Epithelial cell of proximal tubule (primary cell): Measurements from ENCODE around the gene TMEM86B. TPM values are rescaled to one million over a fixed set of nuclear protein-coding genes. Genes with fewer than 3 reads are reported as not detected.

Experiments used
- DNase-seq: peaks from one replicate; pipeline ENCODE4 v3.0.0-alpha.2; 2011; ENCODE audit warnings: low read depth
- H3K4me3 ChIP-seq: 2 replicates; pipeline ENCODE4 v1.5.1; 2011; ENCODE audit warnings: low read depth, mild to moderate bottlenecking, low read length
- total RNA-seq: library from RNA; depleted of rRNA; stranded (reverse); fragments of >200 nt; gene quantifications from 2 replicates; pipeline ENCODE4 v1.2.3, GENCODE V29; 2015
- TF ChIP-seq, protein P1 (sequence below): conservative IDR thresholded peaks from 2 replicates; pipeline ENCODE4 v1.5.1; 2012; ENCODE audit warnings: low read depth, mild to moderate bottlenecking, low read length

Gene TMEM86B
- total RNA-seq, 1 donor from 2014 or later, result 2.6 TPM

DNA sequence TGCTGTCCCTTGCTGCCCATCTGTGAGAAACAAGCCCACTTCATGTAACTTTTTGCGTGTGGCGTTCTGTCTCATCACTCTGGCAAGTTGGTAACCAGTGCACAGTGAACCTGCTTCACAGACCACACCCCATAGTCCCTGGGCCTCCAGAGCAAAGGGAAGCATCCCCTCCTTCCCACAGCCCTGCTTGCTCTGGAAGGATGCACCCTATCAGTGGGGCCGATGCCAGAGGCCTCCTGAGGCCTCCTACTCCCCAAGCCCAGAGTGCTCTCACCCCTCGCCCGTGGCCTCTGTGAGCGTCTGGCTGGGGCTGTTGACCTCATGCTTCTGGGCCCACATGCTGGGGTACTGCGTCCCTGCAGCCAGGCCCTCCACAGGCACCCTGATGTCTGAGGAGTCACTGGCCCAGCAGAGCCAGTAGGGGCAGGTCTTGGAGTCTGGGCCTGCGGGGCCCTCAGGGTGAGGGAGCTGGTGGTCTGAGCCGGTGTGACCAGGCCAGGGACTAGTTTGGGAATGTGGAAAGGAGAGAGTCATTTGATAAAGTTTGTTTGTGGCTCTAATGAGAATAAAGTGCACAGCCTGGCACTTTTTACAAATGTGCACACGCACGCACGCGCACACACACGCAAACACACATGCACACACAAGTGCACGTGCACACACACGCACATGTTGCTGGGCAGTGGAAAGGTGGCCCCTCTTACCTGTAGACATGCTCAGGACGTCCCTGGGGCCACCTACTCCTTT lies 5.1 kb downstream of the TMEM86B start:
- TF ChIP-seq, protein P1, sequence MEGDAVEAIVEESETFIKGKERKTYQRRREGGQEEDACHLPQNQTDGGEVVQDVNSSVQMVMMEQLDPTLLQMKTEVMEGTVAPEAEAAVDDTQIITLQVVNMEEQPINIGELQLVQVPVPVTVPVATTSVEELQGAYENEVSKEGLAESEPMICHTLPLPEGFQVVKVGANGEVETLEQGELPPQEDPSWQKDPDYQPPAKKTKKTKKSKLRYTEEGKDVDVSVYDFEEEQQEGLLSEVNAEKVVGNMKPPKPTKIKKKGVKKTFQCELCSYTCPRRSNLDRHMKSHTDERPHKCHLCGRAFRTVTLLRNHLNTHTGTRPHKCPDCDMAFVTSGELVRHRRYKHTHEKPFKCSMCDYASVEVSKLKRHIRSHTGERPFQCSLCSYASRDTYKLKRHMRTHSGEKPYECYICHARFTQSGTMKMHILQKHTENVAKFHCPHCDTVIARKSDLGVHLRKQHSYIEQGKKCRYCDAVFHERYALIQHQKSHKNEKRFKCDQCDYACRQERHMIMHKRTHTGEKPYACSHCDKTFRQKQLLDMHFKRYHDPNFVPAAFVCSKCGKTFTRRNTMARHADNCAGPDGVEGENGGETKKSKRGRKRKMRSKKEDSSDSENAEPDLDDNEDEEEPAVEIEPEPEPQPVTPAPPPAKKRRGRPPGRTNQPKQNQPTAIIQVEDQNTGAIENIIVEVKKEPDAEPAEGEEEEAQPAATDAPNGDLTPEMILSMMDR, result no peak
- H3K4me3 ChIP-seq, result no peak overlapping the region
- DNase-seq, result no peak

DNA sequence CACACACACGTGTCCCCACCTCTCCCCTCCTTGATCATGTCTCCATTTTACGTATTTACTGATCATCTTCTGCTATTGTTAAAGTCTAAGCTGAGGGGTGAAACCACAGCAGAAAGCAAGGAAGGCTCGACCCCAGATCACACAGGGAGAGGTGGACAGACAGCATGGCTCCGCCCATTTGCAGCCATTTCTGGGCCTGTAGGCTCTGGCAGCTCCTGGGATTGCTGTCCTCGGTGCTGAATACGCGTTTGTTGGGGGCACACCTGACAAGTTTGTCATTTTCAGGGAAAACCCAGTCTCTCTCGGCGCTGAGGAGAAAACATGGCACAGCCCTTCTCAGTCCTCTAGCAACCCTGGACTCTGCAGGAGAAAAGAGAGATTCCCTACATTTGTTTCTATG lies 8.0 kb downstream of the TMEM86B start:
- TF ChIP-seq, protein P1, result no peak
- H3K4me3 ChIP-seq, result no peak overlapping the region
- no peak for DNase-seq

DNA sequence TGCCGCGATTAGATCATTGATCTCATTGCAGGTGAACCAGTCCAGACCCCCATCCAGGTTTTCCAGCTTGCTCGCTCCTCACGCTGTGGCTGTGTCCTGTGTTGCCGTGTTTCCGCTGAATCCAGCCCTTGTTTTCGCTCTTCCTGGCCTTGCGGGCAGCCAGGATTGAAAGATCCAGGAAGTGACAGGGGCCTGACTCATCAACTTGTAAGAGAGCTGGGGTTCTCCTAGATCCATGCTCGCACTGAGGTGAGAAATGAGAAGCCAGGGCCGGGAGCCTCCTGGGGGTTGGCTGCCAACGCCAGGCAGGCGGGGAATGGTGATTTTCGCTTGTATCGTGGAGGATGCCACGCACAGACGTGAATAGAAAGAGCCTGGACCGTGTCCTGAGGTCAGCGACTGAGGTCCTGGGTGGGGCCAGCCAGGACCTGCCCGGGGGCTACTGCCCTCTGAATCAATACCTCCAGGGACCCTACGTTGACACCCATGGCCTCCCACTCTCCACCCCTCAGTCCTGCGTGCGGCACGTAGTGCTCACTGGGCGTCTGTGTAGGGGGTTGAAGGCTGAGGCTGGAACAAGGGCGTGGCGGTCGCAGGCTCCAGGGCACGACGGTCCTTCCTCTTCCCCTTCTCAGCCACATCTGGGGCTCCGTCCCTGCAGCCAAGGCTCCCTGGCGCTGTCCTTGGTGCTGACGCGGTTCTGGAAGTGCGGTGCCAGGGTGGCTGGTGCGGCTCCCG lies 11.9 kb downstream of the TMEM86B start:
- peak; percentile 89 for DNase-seq
- TF ChIP-seq, protein P1, result no peak
- peak overlapping the region; percentile 55 for H3K4me3 ChIP-seq

DNA sequence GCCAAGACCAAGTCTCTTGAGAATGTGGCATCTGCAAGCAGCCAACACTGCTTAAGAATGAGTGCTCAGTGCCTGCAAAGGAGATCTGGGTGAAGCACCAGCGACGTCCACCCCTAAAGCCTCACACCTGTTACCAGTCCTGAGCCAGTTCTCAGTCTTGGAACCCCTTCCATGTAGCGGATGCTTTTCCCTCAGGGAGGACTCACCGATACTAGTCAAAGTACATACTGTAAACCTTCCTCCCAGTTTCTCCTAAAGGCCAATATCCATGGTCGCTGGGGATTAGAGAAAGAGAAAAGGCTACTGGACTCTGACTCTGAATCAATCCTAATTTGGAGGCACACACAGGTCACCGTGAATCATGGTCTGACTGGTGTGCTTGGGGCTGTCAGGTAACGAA lies 15.0 kb downstream of the TMEM86B start:
- no peak for DNase-seq
- no peak overlapping the region for H3K4me3 ChIP-seq
- TF ChIP-seq, protein P1, result no peak

DNA sequence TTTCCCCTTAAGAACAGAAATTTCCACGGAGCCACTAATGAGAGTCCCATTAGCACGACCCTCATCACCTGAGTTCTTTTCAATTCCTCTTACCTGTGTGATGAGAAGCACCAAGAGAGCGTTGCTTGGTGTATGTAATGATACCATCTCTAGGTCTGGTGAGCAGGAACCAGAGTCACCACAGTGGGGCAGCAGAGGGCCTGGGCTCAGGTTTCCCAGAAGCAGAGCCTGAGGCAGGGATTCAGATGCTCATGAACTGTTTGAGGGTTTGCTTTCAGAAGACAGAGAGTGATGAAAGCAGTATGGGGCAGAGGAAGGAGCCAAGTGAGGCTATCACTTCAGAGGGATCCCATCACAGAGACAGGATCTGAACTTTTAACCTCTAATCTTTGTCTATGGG lies 16.1 kb downstream of the TMEM86B start:
- no peak for DNase-seq
- no peak overlapping the region for H3K4me3 ChIP-seq
- TF ChIP-seq, protein P1, result peak; percentile 49

DNA sequence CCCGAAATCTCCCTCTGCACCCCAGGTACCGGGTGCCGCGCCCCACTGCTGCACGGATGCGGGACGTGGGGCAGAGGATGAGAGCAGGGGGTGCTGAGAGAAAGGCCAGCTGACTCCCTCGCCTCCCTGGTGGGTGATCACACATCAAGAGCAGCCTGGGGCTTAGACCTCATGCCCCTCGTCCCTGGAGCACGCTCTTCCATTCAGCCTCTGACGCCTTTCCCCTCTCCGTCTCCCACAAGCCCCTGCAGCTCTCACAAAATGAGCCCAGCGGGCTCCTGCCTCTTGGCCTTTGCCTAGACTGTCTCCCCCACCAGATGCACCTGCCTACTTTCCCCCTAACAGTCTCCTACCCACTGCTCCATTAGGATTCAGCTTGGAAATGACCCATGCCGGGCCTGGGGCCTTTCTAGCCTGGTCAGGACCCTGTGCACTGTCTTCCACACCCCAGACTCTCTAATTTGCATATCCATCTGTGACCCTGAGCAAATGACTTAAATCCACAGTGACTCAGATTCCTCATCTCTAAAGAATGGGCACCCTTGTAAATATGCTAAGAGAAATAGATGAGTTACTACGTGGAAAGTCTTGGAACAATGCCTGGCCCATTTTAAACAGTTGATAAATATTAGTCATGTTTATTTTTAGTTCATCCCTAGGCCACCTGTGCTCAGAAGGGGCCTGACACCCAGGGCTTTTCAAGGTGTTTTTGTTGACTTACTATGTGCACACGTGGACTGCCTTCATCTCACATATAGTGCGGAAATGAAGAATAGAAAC lies 18.7 kb downstream of the TMEM86B start:
- TF ChIP-seq, protein P1, result no peak
- peak; percentile 82 for DNase-seq
- H3K4me3 ChIP-seq, result no peak overlapping the region
